H9 (cell line): ENCODE measurements around the gene BANF1. TPM values are rescaled to one million over a fixed set of nuclear protein-coding genes. Genes with fewer than 3 reads are reported as not detected.

Experiments
- DNase-seq: peaks from one replicate; pipeline ENCODE4 v3.0.0-alpha.2; 2017
- H2AFZ ChIP-seq: one replicate; pipeline ENCODE4 v1.6.1; 2013; ENCODE audit warnings: mild to moderate bottlenecking, low read length, control low read depth, moderate library complexity
- H2AK5ac ChIP-seq: 2 replicates; pipeline ENCODE4 v1.6.1; 2013; ENCODE audit warnings: low read length, control low read depth, mixed read lengths; ENCODE audit not compliant: insufficient read length
- H2BK120ac ChIP-seq: one replicate; pipeline ENCODE4 v1.6.1; 2013; ENCODE audit warnings: low read depth, mild to moderate bottlenecking, low read length, control low read depth, inconsistent platforms; ENCODE audit not compliant: poor library complexity, severe bottlenecking
- H2BK12ac ChIP-seq: 2 replicates; pipeline ENCODE4 v1.6.1; 2013; ENCODE audit warnings: low read length, control low read depth, mixed read lengths, low read depth; ENCODE audit not compliant: insufficient read length
- H2BK15ac ChIP-seq: 2 replicates; pipeline ENCODE4 v1.6.1; 2013; ENCODE audit warnings: low read depth, low read length, control low read depth
- H2BK20ac ChIP-seq: one replicate; pipeline ENCODE4 v1.6.1; 2013; ENCODE audit warnings: low read depth, mild to moderate bottlenecking, low read length, control low read depth, inconsistent platforms; ENCODE audit not compliant: poor library complexity, severe bottlenecking
- H2BK5ac ChIP-seq: 2 replicates; pipeline ENCODE4 v1.6.1; 2013; ENCODE audit warnings: low read length, control low read depth, mixed read lengths; ENCODE audit not compliant: insufficient read length
- H3K14ac ChIP-seq: 2 replicates; pipeline ENCODE4 v1.6.1; 2013; ENCODE audit warnings: low read length, control low read depth; ENCODE audit not compliant: insufficient read depth
- H3K18ac ChIP-seq: 2 replicates; pipeline ENCODE4 v1.6.1; 2013; ENCODE audit warnings: low read depth, mild to moderate bottlenecking, mixed read lengths, low read length, control low read depth; ENCODE audit not compliant: insufficient read length
- H3K23ac ChIP-seq: 2 replicates; pipeline ENCODE4 v1.6.1; 2013; ENCODE audit warnings: low read length, control low read depth, mixed read lengths, low read depth; ENCODE audit not compliant: insufficient read length
- H3K23me2 ChIP-seq: 2 replicates; pipeline ENCODE4 v1.6.1; 2013; ENCODE audit warnings: low read depth, mild to moderate bottlenecking, mixed read lengths, low read length, control low read depth; ENCODE audit not compliant: insufficient read length, poor library complexity, severe bottlenecking
- H3K27ac ChIP-seq: 2 replicates; pipeline ENCODE4 v1.5.1; 2013; ENCODE audit warnings: low read length, control low read depth, mixed read lengths, low read depth; ENCODE audit not compliant: insufficient read length
- H3K27me3 ChIP-seq: 2 replicates; pipeline ENCODE4 v1.6.1; 2013; ENCODE audit warnings: low read length, control low read depth, inconsistent platforms; ENCODE audit not compliant: insufficient read depth
- H3K4ac ChIP-seq: 2 replicates; pipeline ENCODE4 v1.6.1; 2013; ENCODE audit warnings: low read depth, mild to moderate bottlenecking, control low read depth, inconsistent platforms, low read length, moderate library complexity
- H3K4me1 ChIP-seq: 2 replicates; pipeline ENCODE4 v1.6.1; 2013; ENCODE audit warnings: low read length, control low read depth, inconsistent platforms; ENCODE audit not compliant: insufficient read depth
- H3K4me2 ChIP-seq: 2 replicates; pipeline ENCODE4 v1.6.1; 2013; ENCODE audit warnings: low read length, control low read depth, mixed read lengths; ENCODE audit not compliant: insufficient read length, insufficient read depth
- H3K56ac ChIP-seq: 2 replicates; pipeline ENCODE4 v1.6.1; 2013; ENCODE audit warnings: low read depth, mild to moderate bottlenecking, mixed read lengths, low read length, control low read depth; ENCODE audit not compliant: insufficient read length
- H3K79me1 ChIP-seq: 2 replicates; pipeline ENCODE4 v1.6.1; 2013; ENCODE audit warnings: low read depth, mild to moderate bottlenecking, moderate library complexity, low read length, control low read depth, inconsistent platforms; ENCODE audit not compliant: insufficient read depth, poor library complexity, severe bottlenecking
- H3K79me2 ChIP-seq: 2 replicates; pipeline ENCODE4 v1.6.1; 2013; ENCODE audit warnings: low read length, control low read depth, inconsistent platforms; ENCODE audit not compliant: insufficient read depth
- H3K9ac ChIP-seq: 2 replicates; pipeline ENCODE4 v1.6.1; 2013; ENCODE audit warnings: low read length, control low read depth, mixed read lengths; ENCODE audit not compliant: insufficient read length; ENCODE audit errors: extremely low read depth
- H3K9me3 ChIP-seq: one replicate; pipeline ENCODE4 v1.6.1; 2013; ENCODE audit warnings: low read depth, low read length, inconsistent platforms; ENCODE audit not compliant: control insufficient read depth
- H3T11ph ChIP-seq: one replicate; pipeline ENCODE4 v1.6.1; 2013; ENCODE audit warnings: mild to moderate bottlenecking, low read length, control low read depth, inconsistent platforms
- H4K20me1 ChIP-seq: one replicate; pipeline ENCODE4 v1.6.1; 2013; ENCODE audit not compliant: control insufficient read depth, insufficient read length, insufficient read depth
- H4K5ac ChIP-seq: 2 replicates; pipeline ENCODE4 v1.6.1; 2013; ENCODE audit warnings: low read depth, mild to moderate bottlenecking, mixed read lengths, low read length, control low read depth; ENCODE audit not compliant: insufficient read length
- H4K8ac ChIP-seq: replicated peaks from 2 replicates; pipeline ENCODE4 v1.6.1; 2013; ENCODE audit warnings: low read length, control low read depth, mixed read lengths, low read depth; ENCODE audit not compliant: insufficient read length
- H4K91ac ChIP-seq: 2 replicates; pipeline ENCODE4 v1.6.1; 2013; ENCODE audit warnings: low read depth, mild to moderate bottlenecking, moderate library complexity, mixed read lengths, low read length, control low read depth; ENCODE audit not compliant: insufficient read length
- H3K27ac Mint-ChIP-seq, 3 experiments: 2 replicates in 2 of 3; 3 replicates in 1 of 3; pipeline ENCODE4 v1.8.0; 2020 to 2021; ENCODE audit warnings: mixed read lengths in 3 of 3, mild to moderate bottlenecking in 1 of 3, moderate library complexity in 1 of 3
- H3K27me3 Mint-ChIP-seq: 2 replicates; pipeline ENCODE4 v1.8.0; 2021; ENCODE audit warnings: low read depth, mild to moderate bottlenecking, moderate library complexity, mixed read lengths
- H3K36me3 Mint-ChIP-seq, 3 experiments: 2 replicates in 2 of 3; 3 replicates in 1 of 3; pipeline ENCODE4 v1.8.0; 2020 to 2021; ENCODE audit warnings: low read depth in 3 of 3, mixed read lengths in 3 of 3; ENCODE audit not compliant: insufficient read depth in 1 of 3
- H3K4me1 Mint-ChIP-seq, 2 experiments: 2 replicates each; pipeline ENCODE4 v1.8.0; 2020; ENCODE audit warnings: mixed read lengths in 2 of 2
- H3K4me3 Mint-ChIP-seq, 2 experiments: 2 replicates in 1 of 2; 3 replicates in 1 of 2; pipeline ENCODE4 v1.8.0; 2020 to 2021; ENCODE audit warnings: mild to moderate bottlenecking in 2 of 2, mixed read lengths in 2 of 2, moderate library complexity in 1 of 2
- H3K9me3 Mint-ChIP-seq, 2 experiments: 2 replicates in 1 of 2; 3 replicates in 1 of 2; pipeline ENCODE4 v1.8.0; 2020; ENCODE audit warnings: mild to moderate bottlenecking in 2 of 2, mixed read lengths in 2 of 2, moderate library complexity in 1 of 2
- CTCF ChIP-seq: fragments of 200-600 bp; sonication (generic); conservative IDR thresholded peaks from 3 replicates; pipeline ENCODE4 v1.8.0; 2021; ENCODE audit warnings: antibody characterized with exemption, mild to moderate bottlenecking
- WGBS: extraction: QIAGEN DNeasy Blood & Tissue Kit; methylation state at CpG from one replicate; pipeline ENCODE4 v1.1.7; 2013; ENCODE audit warnings: missing lambda C conversion rate, low lambda C conversion rate, mixed read lengths; ENCODE audit not compliant: insufficient read length; ENCODE audit errors: extremely low coverage; 5-methylcytosine and 5-hydroxymethylcytosine counted together
- total RNA-seq: library from RNA; stranded (reverse); gene quantifications from 2 replicates; pipeline ENCODE4 v1.2.1, GENCODE V29; 2021

The BANF1 gene
- total RNA-seq, 1 experiment from 2014 or later, result 346 TPM

DNA sequence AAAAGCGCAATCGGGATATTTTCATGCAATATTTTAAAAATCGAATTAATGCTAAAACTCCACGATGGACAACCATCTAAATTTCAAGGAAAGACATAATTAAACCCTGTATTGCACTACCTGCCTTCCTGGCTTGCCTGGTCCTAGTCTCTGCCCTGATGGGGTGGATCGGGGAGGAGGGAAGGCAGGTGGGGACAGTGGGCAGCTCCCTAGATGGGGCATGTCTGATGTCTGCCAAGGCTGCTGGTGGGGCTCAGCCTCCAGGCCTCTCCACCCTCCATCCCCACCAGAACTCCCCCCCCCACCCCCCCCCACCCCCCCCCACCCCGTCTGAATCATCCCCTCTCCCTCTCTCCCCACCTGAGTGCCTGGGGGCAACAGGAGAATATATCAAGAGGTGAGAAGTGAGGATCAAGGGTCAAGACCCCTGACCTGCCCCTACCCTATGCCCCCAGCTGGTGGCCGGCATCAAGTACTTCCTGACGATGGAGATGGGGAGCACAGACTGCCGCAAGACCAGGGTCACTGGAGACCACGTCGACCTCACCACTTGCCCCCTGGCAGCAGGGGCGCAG is 10.2 kb downstream of the BANF1 start:
- Histone ChIP-seq H3K4me2 (peak overlapping the region; percentile 38), H3K56ac (no peak overlapping the region), H4K91ac (no peak overlapping the region), H3K79me2 (no peaks in the 10 kb centered on the region), H3K18ac (no peak overlapping the region), H2BK15ac (no peak overlapping the region), H2BK20ac (no peak overlapping the region), H2BK12ac (no peak overlapping the region), H4K8ac (no peak overlapping the region), H3T11ph (no peak overlapping the region), H4K20me1 (no peaks in the 10 kb centered on the region), H3K23ac (no peak overlapping the region), H2AK5ac (no peak overlapping the region), H2BK120ac (no peak overlapping the region), H4K5ac (no peak overlapping the region), H2AFZ (no peak overlapping the region), H3K9me3 (no peaks in the 10 kb centered on the region), H3K27ac (no peak overlapping the region), H3K27me3 (peaks cover 4% of the 10 kb centered on the region; the same call in 1 of the 2 replicates), H3K9ac (no peak overlapping the region), H3K23me2 (peaks cover 8% of the 10 kb centered on the region), H3K79me1 (no peaks in the 10 kb centered on the region), H3K4ac (no peak overlapping the region), H2BK5ac (no peak overlapping the region), H3K14ac (no peak overlapping the region), H3K4me1 (no peaks in the 10 kb centered on the region)
- Mint-ChIP-seq H3K4me3 (no peak overlapping the region), H3K4me1 (peaks cover 8 to 20% of the 10 kb centered on the region in 2 experiments), H3K36me3 (no peaks in the 10 kb centered on the region), H3K27me3 (no peaks in the 10 kb centered on the region; the same call in 1 of the 2 replicates), H3K27ac (no peak overlapping the region), H3K9me3 (no peaks in the 10 kb centered on the region)
- DNase-seq, result no peak
- TF ChIP-seq CTCF, result no peak
- whole genome bisulfite sequencing, result no CpG with 5 or more reads among the region's 12 CpGs
